Measurements from ENCODE around the gene PLBD2. TPM values are rescaled to one million over a fixed set of nuclear protein-coding genes. Genes with fewer than 3 reads are reported as not detected.

PLBD2 gene
- total and polyA plus RNA-seq, 9 of the 15 experiments (the other 6 are each of a cell fraction or from before 2014, with no cell fraction given), result 2.4 to 37.4 (median 6.0) TPM

DNA sequence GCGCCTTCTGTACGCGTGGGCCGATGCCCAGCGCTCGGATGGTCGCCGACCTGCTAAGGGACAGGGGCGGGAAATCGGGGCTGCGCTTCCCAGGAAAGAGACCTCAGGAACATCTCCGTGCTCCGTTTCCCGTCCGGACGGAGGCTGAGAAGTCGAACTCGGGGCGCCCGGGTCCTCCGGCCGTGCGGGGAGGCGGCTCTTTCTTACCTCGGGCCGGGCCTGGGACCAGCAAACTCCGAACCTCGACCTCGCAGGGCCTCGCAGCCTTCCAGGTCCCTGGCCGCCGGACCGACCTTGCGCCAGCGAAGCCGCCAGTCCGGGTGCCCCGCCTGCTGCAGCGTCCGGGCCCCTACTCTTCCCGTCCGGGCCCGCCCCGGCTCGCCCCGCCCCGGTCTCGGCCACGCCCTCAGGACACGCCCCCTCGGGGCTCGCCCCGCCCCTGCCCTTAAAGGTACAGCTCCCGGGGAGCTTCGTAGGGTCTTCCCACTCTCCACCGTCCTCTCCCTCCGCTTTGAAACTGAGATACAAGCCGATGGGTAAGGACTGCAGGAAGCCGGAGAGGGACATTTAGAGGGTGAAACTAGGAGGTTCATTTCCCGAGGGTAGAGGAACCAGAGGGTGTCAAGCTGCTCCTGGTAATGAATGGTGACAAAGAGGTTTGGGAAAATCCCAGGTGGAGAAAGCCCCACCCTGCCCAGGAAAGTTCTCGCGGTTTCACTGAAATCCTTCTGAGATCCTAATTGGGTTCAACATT is 23.4 kb upstream of the PLBD2 start, which contains the start of gene SLC8B1 (continued):
- TF ChIP-seq, protein P1, sequence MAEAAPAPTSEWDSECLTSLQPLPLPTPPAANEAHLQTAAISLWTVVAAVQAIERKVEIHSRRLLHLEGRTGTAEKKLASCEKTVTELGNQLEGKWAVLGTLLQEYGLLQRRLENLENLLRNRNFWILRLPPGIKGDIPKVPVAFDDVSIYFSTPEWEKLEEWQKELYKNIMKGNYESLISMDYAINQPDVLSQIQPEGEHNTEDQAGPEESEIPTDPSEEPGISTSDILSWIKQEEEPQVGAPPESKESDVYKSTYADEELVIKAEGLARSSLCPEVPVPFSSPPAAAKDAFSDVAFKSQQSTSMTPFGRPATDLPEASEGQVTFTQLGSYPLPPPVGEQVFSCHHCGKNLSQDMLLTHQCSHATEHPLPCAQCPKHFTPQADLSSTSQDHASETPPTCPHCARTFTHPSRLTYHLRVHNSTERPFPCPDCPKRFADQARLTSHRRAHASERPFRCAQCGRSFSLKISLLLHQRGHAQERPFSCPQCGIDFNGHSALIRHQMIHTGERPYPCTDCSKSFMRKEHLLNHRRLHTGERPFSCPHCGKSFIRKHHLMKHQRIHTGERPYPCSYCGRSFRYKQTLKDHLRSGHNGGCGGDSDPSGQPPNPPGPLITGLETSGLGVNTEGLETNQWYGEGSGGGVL (CRISPR knock-in tag; IDR thresholded peaks at IDR 0.05), result no peak
- no peak for TF ChIP-seq TGIF2 (CRISPR knock-in tag; IDR thresholded peaks at IDR 0.05)
- no peak for TF ChIP-seq SMAD2 (IDR thresholded peaks at IDR 0.05; ENCODE audit: low read depth, low read length)
- TF ChIP-seq SP2 (IDR thresholded peaks at IDR 0.05; ENCODE audit: extremely low read depth, low read depth, low read length, poor library complexity, severe bottlenecking), result no peak
- TF ChIP-seq IFI16 (CRISPR knock-in tag; IDR thresholded peaks at IDR 0.05), result no peak
- no peak for TF ChIP-seq CREB1 (IDR thresholded peaks at IDR 0.05)
- TF ChIP-seq CREB1 (CRISPR knock-in tag; IDR thresholded peaks at IDR 0.05), result peak; percentile 37; the same call in 1 of the 2 replicates
- TF ChIP-seq ZNF3 (CRISPR knock-in tag; IDR thresholded peaks at IDR 0.05), result no peak
- no peak for TF ChIP-seq NR2C2 (CRISPR knock-in tag; IDR thresholded peaks at IDR 0.05)
- TF ChIP-seq NR2C2 (tag; IDR thresholded peaks at IDR 0.05), result no peak
- no peak for TF ChIP-seq MEIS2 (IDR thresholded peaks at IDR 0.05; ENCODE audit: partially characterized antibody)
- TF ChIP-seq, protein P2, sequence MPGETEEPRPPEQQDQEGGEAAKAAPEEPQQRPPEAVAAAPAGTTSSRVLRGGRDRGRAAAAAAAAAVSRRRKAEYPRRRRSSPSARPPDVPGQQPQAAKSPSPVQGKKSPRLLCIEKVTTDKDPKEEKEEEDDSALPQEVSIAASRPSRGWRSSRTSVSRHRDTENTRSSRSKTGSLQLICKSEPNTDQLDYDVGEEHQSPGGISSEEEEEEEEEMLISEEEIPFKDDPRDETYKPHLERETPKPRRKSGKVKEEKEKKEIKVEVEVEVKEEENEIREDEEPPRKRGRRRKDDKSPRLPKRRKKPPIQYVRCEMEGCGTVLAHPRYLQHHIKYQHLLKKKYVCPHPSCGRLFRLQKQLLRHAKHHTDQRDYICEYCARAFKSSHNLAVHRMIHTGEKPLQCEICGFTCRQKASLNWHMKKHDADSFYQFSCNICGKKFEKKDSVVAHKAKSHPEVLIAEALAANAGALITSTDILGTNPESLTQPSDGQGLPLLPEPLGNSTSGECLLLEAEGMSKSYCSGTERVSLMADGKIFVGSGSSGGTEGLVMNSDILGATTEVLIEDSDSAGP (CRISPR knock-in tag; IDR thresholded peaks at IDR 0.05), result peak; percentile 98
- TF ChIP-seq ZEB2 (IDR thresholded peaks at IDR 0.05), result no peak
- TF ChIP-seq SETDB1 (IDR thresholded peaks at IDR 0.05; ENCODE audit: low read length), result no peak
- peak; percentile 0; the same call in 1 of the 2 replicates for TF ChIP-seq ADNP (tag; IDR thresholded peaks at IDR 0.05)
- no peak for TF ChIP-seq ETV6 (IDR thresholded peaks at IDR 0.05; ENCODE audit: borderline replicate concordance in 1 of 2, low read depth in 2 of 2, low read length in 1 of 2)
- peak; percentile 46; the same call in 1 of the 2 replicates for TF ChIP-seq ETV6 (CRISPR knock-in tag; IDR thresholded peaks at IDR 0.05; ENCODE audit: borderline replicate concordance)
- TF ChIP-seq U2AF2 (optimal IDR thresholded peaks at IDR 0.05; ENCODE audit: low read depth, low read length), result no peak
- no peak for TF ChIP-seq FOS (IDR thresholded peaks at IDR 0.05; ENCODE audit: extremely low read depth, insufficient read length)
- TF ChIP-seq, protein P3, sequence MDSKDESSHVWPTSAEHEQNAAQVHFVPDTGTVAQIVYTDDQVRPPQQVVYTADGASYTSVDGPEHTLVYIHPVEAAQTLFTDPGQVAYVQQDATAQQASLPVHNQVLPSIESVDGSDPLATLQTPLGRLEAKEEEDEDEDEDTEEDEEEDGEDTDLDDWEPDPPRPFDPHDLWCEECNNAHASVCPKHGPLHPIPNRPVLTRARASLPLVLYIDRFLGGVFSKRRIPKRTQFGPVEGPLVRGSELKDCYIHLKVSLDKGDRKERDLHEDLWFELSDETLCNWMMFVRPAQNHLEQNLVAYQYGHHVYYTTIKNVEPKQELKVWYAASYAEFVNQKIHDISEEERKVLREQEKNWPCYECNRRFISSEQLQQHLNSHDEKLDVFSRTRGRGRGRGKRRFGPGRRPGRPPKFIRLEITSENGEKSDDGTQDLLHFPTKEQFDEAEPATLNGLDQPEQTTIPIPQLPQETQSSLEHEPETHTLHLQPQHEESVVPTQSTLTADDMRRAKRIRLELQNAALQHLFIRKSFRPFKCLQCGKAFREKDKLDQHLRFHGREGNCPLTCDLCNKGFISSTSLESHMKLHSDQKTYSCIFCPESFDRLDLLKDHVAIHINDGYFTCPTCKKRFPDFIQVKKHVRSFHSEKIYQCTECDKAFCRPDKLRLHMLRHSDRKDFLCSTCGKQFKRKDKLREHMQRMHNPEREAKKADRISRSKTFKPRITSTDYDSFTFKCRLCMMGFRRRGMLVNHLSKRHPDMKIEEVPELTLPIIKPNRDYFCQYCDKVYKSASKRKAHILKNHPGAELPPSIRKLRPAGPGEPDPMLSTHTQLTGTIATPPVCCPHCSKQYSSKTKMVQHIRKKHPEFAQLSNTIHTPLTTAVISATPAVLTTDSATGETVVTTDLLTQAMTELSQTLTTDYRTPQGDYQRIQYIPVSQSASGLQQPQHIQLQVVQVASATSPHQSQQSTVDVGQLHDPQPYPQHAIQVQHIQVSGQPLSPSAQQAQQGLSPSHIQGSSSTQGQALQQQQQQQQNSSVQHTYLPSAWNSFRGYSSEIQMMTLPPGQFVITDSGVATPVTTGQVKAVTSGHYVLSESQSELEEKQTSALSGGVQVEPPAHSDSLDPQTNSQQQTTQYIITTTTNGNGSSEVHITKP (IDR thresholded peaks at IDR 0.05; ENCODE audit: partially characterized antibody), result peak; percentile 19
- no peak for TF ChIP-seq ZNF239 (CRISPR knock-in tag; IDR thresholded peaks at IDR 0.05)
- no peak for TF ChIP-seq ZNF23 (CRISPR knock-in tag; IDR thresholded peaks at IDR 0.05)
- TF ChIP-seq PCBP1 (IDR thresholded peaks at IDR 0.05; ENCODE audit: low read depth, low read length, poor library complexity, severe bottlenecking), result no peak

All from K562 (cell line).